Naive thymus-derived CD8-positive, alpha-beta T cell (primary cell): ENCODE data around the gene TMEM19. TPM values are rescaled to one million over a fixed set of nuclear protein-coding genes. Genes with fewer than 3 reads are reported as not detected.
A peak's percentile ranks its signal among the peaks of the same experiment; 100 is the strongest.

Experiments used
- ATAC-seq, 2 donors: fragments of 150-1000 bp; cut with Tn5 transposase in 1 of 2; sonication (Bioruptor Pico), chemical (Tn5 transposase) in 1 of 2; 1 replicate in 1 of 2; 2 replicates in 1 of 2; pipeline ENCODE4 v1.10.0; 2021; ENCODE audit warnings: mild to moderate bottlenecking in 2 of 2, moderate library complexity in 2 of 2
- POLR2A ChIA-PET: fragments of 350-600 bp; sonication (Branson Sonifier 250); formaldehyde crosslinking; loops from one replicate; lab custom pipeline; 2021; ENCODE audit warnings: antibody characterized with exemption; lab: Charles Lee
- DNase-seq, 10 donors: peaks; one replicate each; pipeline versions ENCODE4 v3.0.0 to v3.0.0-alpha.2; 2020 to 2022
- H3K27ac Mint-ChIP-seq, 10 donors: one replicate each; pipeline ENCODE4 v1.8.0; 2020 to 2022; ENCODE audit warnings: mild to moderate bottlenecking in 10 of 10, mixed read lengths in 10 of 10, moderate library complexity in 4 of 10, inconsistent platforms in 1 of 10
- H3K27me3 Mint-ChIP-seq, 5 donors: one replicate each; pipeline ENCODE4 v1.8.0; 2021 to 2022; ENCODE audit warnings: mixed read lengths in 5 of 5
- H3K36me3 Mint-ChIP-seq, 3 donors: one replicate each; pipeline ENCODE4 v1.8.0; 2020 to 2022; ENCODE audit warnings: mixed read lengths in 3 of 3, mild to moderate bottlenecking in 2 of 3, inconsistent platforms in 1 of 3
- H3K4me1 Mint-ChIP-seq, 4 donors: one replicate each; pipeline ENCODE4 v1.8.0; 2021 to 2022; ENCODE audit warnings: mixed read lengths in 4 of 4
- H3K4me3 Mint-ChIP-seq, 10 donors: one replicate each; pipeline ENCODE4 v1.8.0; 2020 to 2022; ENCODE audit warnings: mild to moderate bottlenecking in 10 of 10, mixed read lengths in 10 of 10, moderate library complexity in 6 of 10, inconsistent platforms in 1 of 10
- H3K9me3 Mint-ChIP-seq, 9 donors: one replicate each; pipeline ENCODE4 v1.8.0; 2020 to 2022; ENCODE audit warnings: mixed read lengths in 9 of 9, mild to moderate bottlenecking in 3 of 9, inconsistent platforms in 1 of 9, moderate library complexity in 1 of 9
- polyA plus RNA-seq, 3 donors: library from polyadenylated mRNA; unstranded; fragments of 300-500 nt; fragmentation: Illumina TruSeq; gene quantifications; one replicate each; pipeline ENCODE4 v1.2.3, GENCODE V29; 2021
- total RNA-seq, 8 experiments: library from RNA in 2 of 8; stranded (reverse) in 2 of 8; gene quantifications; one replicate each; pipeline ENCODE4 v1.2.3 and lab custom pipeline; 2021 to 2026

The TMEM19 gene
- total and polyA plus RNA-seq, 5 experiments from 2014 or later: 22.0 to 53.8 (median 40.1) TPM

- H3K27me3 Mint-ChIP-seq: peaks cover 5 to 16% (median 11%) of the 10 kb centered on the region in 5 donors
These were observed 62.4 kb downstream of the TMEM19 start for GRCh38 chr12:71748081-71748850.

GRCh38 chr12:71749666-71750065, 63.8 kb downstream of the TMEM19 start:
- H3K27ac Mint-ChIP-seq: no peak overlapping the region
- POLR2A ChIA-PET: no interaction called here
- peaks cover 6 to 10% (median 8%) of the 10 kb centered on the region in 4 donors for H3K4me1 Mint-ChIP-seq
- no peak for DNase-seq
- ATAC-seq: no peak
- H3K36me3 Mint-ChIP-seq: no peaks in the 10 kb centered on the region
- peaks cover 5 to 16% (median 11%) of the 10 kb centered on the region in 5 donors for H3K27me3 Mint-ChIP-seq
- H3K4me3 Mint-ChIP-seq: no peak overlapping the region
- no peaks in the 10 kb centered on the region for H3K9me3 Mint-ChIP-seq

More at GRCh38 chr12:71748081-71748850, 62.4 kb downstream of the TMEM19 start:
- Mint-ChIP-seq H3K9me3 (no peaks in the 10 kb centered on the region), H3K27ac (no peak overlapping the region), H3K36me3 (no peaks in the 10 kb centered on the region), H3K4me3 (no peak overlapping the region), H3K4me1 (no peaks in the 10 kb centered on the region)
- DNase-seq (no peak), ATAC-seq (no peak)
- POLR2A ChIA-PET: interaction anchor here (0.5 to 2.3 kb wide), 3 partner anchors 19 to 85 kb away, joined by 4 to 24 read pairs (median 5); partner anchors contain the start of genes THAP2 and ZFC3H1

DNA sequence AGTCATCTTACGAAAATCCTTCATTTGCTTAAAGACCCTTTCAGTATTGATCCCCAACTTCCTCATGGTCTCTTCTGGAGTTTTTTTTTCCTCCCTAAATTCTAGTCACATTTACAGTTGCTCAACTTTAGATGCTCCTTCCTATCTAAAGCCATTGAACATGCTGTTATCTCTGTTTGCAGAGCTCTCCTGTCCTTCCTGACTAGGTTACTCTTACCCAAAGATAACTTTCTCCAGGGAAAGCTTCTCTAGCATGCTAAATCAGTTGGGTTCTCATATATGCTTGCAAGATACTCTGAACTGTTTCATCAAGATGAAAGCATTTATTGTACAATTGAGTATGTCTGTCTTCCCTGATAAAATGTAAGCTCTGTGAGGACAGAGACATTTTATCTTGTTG, 67.0 kb downstream of the TMEM19 start:
- H3K27me3 Mint-ChIP-seq: peaks cover 4 to 16% (median 11%) of the 10 kb centered on the region in 5 donors
- ATAC-seq: no peak
- H3K9me3 Mint-ChIP-seq: peaks cover 0 to 2% (median 0%) of the 10 kb centered on the region in 9 donors
- H3K4me1 Mint-ChIP-seq: peaks cover 13 to 35% (median 31%) of the 10 kb centered on the region in 4 donors
- H3K4me3 Mint-ChIP-seq: peak overlapping the region in 1 of 10 donors; percentile 3
- DNase-seq: no peak
- POLR2A ChIA-PET: interaction anchor here (1.3 to 4.7 kb wide), 3 partner anchors 67 to 89 kb away, joined by 3 to 39 read pairs (median 7); partner anchors contain the start of genes THAP2, TMEM19 and ZFC3H1
- peaks cover 0 to 16% (median 8%) of the 10 kb centered on the region in 3 donors for H3K36me3 Mint-ChIP-seq
- H3K27ac Mint-ChIP-seq: peak overlapping the region in 1 of 10 donors; percentile 58

Other genes starting within 250 kb of the TMEM19 start
- gene LGR5, start 246.3 kb upstream of the TMEM19 start, total RNA-seq: not detected
- not detected for gene LGR5, start 246.3 kb upstream of the TMEM19 start, polyA plus RNA-seq
- gene ZFC3H1, start 22.2 kb upstream of the TMEM19 start, total RNA-seq: 100 to 1,000 TPM; 117 to 118 TPM
- gene ZFC3H1, start 22.2 kb upstream of the TMEM19 start, polyA plus RNA-seq: 10 to 100 TPM; 19.1 to 28.5 (median 21.3) TPM
- 10 to 100 TPM; 14.3 to 15.8 TPM for gene THAP2, start 21.8 kb upstream of the TMEM19 start, total RNA-seq
- 10 to 100 TPM in 1 of 3 donors, 1 to 10 TPM in 2; 9.6 to 11.6 (median 9.7) TPM for gene THAP2, start 21.8 kb upstream of the TMEM19 start, polyA plus RNA-seq
- gene RAB21, start 68.8 kb downstream of the TMEM19 start, total RNA-seq: 10 to 100 TPM; 73.9 to 88.5 TPM
- gene RAB21, start 68.8 kb downstream of the TMEM19 start, polyA plus RNA-seq: 10 to 100 TPM; 22.3 to 41.0 (median 34.7) TPM
- 100 to 1,000 TPM; 105 to 108 TPM for gene TBC1D15, start 153.7 kb downstream of the TMEM19 start, total RNA-seq
- 10 to 100 TPM; 37.4 to 41.0 (median 40.7) TPM for gene TBC1D15, start 153.7 kb downstream of the TMEM19 start, polyA plus RNA-seq